ENCODE measurements around the gene SPACA9. TPM values are rescaled to one million over a fixed set of nuclear protein-coding genes. Genes with fewer than 3 reads are reported as not detected.

SPACA9 gene
- total RNA-seq, 1 experiment from 2014 or later: 1.3 TPM

DNA sequence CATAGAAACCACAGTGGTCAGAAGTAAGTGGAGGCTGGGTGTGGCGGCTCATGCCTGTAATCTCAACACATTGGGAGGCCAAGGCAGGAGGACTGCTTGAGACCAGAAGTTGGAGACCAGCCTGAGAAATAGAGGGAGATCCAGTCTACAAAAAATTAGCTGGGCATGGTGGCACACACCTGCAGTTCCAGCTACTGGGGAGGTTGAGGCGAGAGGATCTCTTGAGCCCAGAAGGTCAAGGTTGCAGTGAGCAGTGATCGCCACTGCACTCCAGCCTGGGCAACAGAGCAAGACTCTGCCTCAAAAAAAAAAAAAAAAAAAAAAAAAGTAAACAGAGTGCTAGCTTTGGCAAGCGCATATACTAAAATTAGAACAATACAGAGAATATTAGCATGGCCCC is 25.2 kb upstream of the SPACA9 start:
- Histone ChIP-seq H3K23me2 (ENCODE audit: insufficient read length, low read depth, low read length, poor library complexity, severe bottlenecking) (no peaks in the 10 kb centered on the region), H3K79me2 (ENCODE audit: insufficient read depth, low read length) (no peaks in the 10 kb centered on the region), H3K14ac (ENCODE audit: insufficient read depth, low read length) (no peak overlapping the region), H2BK12ac (ENCODE audit: insufficient read length, low read depth, low read length) (no peak overlapping the region), H3K27me3 (ENCODE audit: insufficient read depth, low read length) (no peaks in the 10 kb centered on the region), H4K91ac (ENCODE audit: insufficient read length, low read depth, low read length) (no peak overlapping the region), H3K4me2 (ENCODE audit: insufficient read depth, insufficient read length, low read length) (no peak overlapping the region), H3K18ac (ENCODE audit: insufficient read length, low read depth, low read length) (no peak overlapping the region), H2BK120ac (ENCODE audit: low read depth, low read length, poor library complexity, severe bottlenecking) (no peak overlapping the region), H3K23ac (ENCODE audit: insufficient read length, low read depth, low read length) (no peak overlapping the region), H3K79me1 (ENCODE audit: insufficient read depth, low read depth, low read length, poor library complexity, severe bottlenecking) (no peaks in the 10 kb centered on the region), H2AK5ac (ENCODE audit: insufficient read length, low read length) (no peak overlapping the region), H4K8ac (replicated peaks; ENCODE audit: insufficient read length, low read depth, low read length) (no peak overlapping the region), H2BK15ac (ENCODE audit: low read depth, low read length) (no peak overlapping the region), H2BK20ac (ENCODE audit: low read depth, low read length, poor library complexity, severe bottlenecking) (no peak overlapping the region), H4K5ac (ENCODE audit: insufficient read length, low read depth, low read length) (no peak overlapping the region), H2BK5ac (ENCODE audit: insufficient read length, low read length) (no peak overlapping the region), H3K9ac (ENCODE audit: extremely low read depth, insufficient read length, low read length) (no peak overlapping the region), H3K9me3 (ENCODE audit: control insufficient read depth, low read depth, low read length) (no peaks in the 10 kb centered on the region), H3T11ph (ENCODE audit: low read length) (no peak overlapping the region), H3K56ac (ENCODE audit: insufficient read length, low read depth, low read length) (no peak overlapping the region), H3K4me1 (ENCODE audit: insufficient read depth, low read length) (no peaks in the 10 kb centered on the region), H2AFZ (ENCODE audit: low read length) (no peak overlapping the region), H4K20me1 (ENCODE audit: control insufficient read depth, insufficient read depth, insufficient read length) (no peaks in the 10 kb centered on the region), H3K27ac (ENCODE audit: insufficient read length, low read depth, low read length) (no peak overlapping the region), H3K4ac (ENCODE audit: low read depth, low read length) (no peak overlapping the region)
- no peak for DNase-seq
- Mint-ChIP-seq H3K9me3 (no peaks in the 10 kb centered on the region; a peak in 1 of 5 replicates), H3K4me1 (peaks cover 31 to 33% of the 10 kb centered on the region in 2 experiments), H3K36me3 (ENCODE audit: insufficient read depth in 1 of 3, low read depth in 3 of 3) (no peaks in the 10 kb centered on the region), H3K27me3 (ENCODE audit: low read depth) (peaks cover 16% of the 10 kb centered on the region), H3K27ac (no peak overlapping the region), H3K4me3 (no peak overlapping the region)
- TF ChIP-seq, protein P1, sequence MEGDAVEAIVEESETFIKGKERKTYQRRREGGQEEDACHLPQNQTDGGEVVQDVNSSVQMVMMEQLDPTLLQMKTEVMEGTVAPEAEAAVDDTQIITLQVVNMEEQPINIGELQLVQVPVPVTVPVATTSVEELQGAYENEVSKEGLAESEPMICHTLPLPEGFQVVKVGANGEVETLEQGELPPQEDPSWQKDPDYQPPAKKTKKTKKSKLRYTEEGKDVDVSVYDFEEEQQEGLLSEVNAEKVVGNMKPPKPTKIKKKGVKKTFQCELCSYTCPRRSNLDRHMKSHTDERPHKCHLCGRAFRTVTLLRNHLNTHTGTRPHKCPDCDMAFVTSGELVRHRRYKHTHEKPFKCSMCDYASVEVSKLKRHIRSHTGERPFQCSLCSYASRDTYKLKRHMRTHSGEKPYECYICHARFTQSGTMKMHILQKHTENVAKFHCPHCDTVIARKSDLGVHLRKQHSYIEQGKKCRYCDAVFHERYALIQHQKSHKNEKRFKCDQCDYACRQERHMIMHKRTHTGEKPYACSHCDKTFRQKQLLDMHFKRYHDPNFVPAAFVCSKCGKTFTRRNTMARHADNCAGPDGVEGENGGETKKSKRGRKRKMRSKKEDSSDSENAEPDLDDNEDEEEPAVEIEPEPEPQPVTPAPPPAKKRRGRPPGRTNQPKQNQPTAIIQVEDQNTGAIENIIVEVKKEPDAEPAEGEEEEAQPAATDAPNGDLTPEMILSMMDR (conservative IDR thresholded peaks at IDR 0.05): no peak
- WGBS (ENCODE audit: extremely low coverage, insufficient read length, low lambda C conversion rate): no CpG with 5 or more reads among the region's 4 CpGs

All from H9 (cell line).